GM12872 (cell line): ENCODE data around the gene RNF212B.
A peak's percentile ranks its signal among the peaks of the same experiment; 100 is the strongest.

Experiments used
- TF ChIP-seq, protein P1 (sequence below): IDR thresholded peaks from 3 replicates; pipeline ENCODE4 v1.5.1; 2011; ENCODE audit warnings: low read depth, mild to moderate bottlenecking, low read length, moderate library complexity; ENCODE audit not compliant: insufficient read depth

RNF212B gene

DNA sequence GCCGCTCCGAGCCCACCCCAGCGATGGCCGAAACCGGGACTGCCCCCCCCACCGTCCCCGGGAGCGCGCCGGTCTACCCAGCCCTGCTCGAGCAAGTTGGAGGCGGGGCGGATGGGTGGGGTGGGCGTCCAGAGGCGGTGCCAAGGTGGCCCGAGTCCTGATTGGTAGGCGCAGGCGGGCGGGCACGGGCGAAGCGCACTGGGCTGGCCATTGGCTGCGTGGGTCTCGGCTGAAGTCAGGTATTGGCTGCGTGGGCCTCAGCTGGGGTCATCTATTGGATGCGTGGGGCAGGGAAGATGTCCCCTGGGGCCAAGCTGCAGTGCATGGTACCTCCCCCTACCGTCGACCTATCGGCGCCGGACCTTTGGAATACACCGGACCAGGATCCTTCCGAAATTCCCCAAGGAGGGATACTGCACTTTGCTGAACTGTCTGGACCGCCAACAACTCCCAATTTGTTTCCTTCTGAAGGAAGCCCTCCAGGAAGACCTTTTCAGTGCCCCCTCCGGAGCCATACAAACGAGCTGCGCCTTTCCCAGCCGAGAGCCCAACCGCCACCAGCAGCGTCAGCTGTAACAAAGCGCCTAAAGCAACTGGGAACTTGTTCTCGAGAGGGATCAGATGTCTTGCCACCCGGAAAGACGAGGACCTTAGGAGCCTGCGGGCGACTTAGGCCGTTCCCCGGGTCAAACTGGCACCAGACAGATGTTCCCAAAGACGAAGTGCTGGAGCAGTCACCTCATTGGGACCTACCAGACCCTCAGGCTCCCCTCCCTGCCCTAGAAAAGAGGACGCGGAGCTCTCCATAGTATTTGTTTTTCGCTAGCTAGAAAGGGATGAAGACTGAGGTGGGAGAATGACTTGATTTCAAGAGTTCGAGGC lies 48.5 kb downstream of the RNF212B start, which contains the start of gene HOMEZ:
HOMEZ (minus strand) TSS at position 113 of the 882 bp plus-strand sequence. CDS start 180 bp downstream, outside the sequence.
- TF ChIP-seq, protein P1, sequence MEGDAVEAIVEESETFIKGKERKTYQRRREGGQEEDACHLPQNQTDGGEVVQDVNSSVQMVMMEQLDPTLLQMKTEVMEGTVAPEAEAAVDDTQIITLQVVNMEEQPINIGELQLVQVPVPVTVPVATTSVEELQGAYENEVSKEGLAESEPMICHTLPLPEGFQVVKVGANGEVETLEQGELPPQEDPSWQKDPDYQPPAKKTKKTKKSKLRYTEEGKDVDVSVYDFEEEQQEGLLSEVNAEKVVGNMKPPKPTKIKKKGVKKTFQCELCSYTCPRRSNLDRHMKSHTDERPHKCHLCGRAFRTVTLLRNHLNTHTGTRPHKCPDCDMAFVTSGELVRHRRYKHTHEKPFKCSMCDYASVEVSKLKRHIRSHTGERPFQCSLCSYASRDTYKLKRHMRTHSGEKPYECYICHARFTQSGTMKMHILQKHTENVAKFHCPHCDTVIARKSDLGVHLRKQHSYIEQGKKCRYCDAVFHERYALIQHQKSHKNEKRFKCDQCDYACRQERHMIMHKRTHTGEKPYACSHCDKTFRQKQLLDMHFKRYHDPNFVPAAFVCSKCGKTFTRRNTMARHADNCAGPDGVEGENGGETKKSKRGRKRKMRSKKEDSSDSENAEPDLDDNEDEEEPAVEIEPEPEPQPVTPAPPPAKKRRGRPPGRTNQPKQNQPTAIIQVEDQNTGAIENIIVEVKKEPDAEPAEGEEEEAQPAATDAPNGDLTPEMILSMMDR = no peak

DNA sequence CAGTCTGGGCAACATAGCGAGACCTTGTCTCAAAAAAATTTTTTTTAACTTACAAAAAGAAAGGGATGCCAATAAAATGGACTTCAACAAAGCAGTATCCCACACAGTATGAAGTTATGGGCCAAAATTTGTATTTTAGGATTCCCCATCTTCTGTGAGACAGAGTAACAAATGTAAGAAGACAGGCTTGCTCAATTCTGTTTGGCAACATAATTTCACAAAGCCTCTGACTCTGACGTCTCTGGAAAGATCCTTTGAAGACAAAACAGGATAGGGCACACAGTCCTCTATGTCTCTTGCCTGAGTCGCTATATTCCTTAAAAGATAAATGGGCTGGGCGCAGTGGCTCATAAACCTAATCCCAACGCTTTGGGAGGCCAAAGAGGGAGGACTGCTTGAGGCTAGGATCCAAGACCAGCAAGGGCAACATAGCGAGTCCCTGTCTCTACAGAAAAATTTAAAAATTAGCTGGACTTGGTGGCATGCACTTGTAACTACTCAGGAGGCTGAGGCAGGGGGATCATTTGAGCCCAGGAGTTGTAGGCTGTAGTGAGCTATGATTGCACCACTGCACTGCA lies 49.3 kb downstream of the RNF212B start:
- TF ChIP-seq, protein P1 = no peak

DNA sequence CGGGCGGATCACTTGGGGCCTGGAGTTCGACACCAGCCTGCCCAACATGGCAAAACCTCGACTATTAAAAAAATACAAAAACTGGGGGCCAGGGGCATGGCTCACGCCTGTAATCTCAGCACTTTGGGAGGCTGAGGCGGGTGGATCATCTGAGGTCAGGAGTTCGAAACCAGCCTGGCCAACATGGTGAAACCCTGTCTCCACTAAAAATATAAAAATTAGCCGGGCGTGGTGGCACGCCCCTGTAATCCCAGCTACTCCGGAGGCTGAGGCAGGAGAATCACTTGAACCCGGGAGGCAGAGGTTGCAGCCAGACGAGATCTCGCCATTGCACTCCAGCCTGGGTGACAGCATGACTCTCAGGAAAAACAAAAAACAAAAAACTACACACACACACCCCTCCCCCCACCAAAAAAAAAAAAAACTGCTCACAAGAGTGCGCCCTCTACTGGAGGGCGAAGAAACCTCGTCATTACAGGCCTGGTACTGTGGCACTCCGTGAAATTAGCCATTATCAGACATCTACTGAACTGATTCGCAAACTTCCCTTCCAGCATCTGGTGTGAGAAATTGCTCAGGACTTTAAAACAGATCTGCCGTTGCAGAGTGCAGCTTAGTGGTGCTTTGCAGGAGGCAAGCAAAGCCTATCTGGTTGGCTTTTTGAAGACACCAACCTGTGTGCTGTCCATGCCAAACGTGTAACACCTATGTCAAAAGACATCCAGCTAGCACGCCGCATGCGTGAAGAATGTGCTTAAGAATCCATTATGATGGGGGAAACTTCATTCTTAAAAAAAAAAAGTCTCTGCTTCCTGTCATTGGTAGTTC lies 57.2 kb downstream of the RNF212B start:
- TF ChIP-seq, protein P1 = peak; percentile 87

DNA sequence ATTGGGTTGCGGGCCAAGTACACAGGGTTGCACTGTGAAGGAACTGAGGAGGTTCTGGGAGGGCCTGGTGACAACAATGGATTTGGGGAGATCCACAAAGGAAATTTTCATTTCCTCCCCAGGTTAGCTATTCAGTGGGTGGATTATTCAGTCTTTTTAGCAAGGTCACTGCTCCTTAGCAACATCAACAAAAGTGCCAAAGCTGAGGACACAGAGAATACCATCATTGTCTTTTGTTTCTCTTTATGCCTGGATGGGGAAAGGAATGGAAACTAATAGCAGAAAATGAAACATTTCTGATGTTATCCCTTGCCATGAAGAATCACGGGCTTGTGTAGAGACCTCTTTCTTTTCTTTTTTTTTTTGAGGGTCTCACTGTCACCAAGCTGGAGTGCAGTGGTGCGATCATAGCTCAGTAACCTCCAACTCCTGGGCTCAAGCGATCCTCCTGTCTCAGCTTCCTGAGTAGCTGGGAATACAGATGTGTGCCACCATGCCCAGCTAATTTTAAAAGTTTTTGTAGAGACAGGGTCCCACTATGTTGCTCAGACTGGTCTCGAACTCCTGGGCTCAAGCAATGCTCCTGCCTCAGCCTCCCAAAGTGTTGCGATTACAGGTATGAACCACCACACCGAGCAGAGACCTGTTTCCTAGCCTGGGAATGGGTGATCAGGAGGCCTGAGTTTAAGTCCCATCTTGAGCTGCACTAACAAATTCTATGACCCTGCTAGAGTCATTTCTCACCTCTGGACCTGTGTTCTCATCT lies 58.5 kb downstream of the RNF212B start:
- TF ChIP-seq, protein P1 = no peak

DNA sequence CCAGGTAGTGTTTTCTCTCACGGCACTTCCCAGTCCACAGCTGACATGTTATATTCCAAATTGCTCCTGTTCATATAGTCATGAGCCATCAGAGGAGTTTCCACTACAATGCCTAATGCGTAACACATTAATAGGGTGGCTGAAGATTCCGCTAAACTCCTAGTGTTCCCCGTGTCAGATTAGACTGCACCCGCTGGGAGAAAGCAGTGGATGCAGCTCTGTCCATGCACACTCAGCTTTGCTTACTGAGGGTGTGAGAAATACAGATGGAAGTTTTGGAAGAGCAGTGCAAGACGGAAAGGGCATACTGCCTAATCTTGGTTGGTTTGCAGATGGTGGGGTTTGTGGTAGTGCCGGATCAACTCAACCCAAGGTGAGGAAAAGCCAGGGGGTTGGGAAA lies 59.4 kb downstream of the RNF212B start:
- TF ChIP-seq, protein P1 = no peak

DNA sequence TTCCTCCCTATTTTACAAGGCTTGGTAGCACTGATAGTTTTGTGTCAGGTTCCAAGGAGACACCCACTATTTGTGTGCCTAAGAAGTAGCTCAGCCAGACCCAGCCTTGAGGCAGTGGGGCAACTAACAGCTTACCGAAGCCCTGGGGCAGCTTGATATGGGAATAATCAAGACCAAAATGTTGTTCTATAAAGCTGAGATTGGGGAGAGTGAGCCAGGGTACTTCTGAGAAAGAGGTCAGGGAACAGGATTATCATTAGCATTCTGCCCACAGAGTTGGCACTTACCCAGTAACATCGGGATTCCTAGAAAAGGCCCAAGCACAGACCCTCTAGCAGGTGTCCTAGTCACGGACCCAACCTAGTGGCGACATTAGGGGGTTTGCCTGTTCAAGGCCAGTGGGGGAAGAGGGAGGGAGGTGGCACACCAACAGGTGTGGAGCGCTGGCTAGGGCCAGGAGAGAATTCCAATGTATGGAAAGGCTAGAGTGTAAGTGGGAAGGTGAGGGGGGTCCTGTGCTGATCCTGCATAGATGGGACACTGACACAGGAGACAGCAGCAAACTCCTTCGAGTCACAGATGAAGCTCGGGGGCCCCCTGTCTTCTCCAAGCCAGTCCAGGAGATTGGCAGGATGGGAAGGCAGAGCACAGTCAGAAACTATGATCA lies 60.0 kb downstream of the RNF212B start:
- TF ChIP-seq, protein P1 = no peak
